Endothelial cell of umbilical vein (primary cell): ENCODE measurements around the gene NAGLU. TPM values are rescaled to one million over a fixed set of nuclear protein-coding genes. Genes with fewer than 3 reads are reported as not detected.

ENCODE experiments used
- BruUV-seq: library from RNA; stranded (reverse); fragments of 400-500 nt; replicated peaks from 2 replicates; lab custom pipeline; 2021; lab: Mats Ljungman, UMichigan
- CTCF ChIA-PET: fragments of 300-600, 350-600 bp; sonication (Branson Sonifier 250); formaldehyde crosslinking; loops from one replicate; lab custom pipeline; 2021; ENCODE audit warnings: antibody characterized with exemption, inconsistent platforms; lab: Charles Lee
- POLR2A ChIA-PET: fragments of 300-600, 350-600 bp; sonication (Branson Sonifier 250); formaldehyde crosslinking; loops from one replicate; lab custom pipeline; 2021; ENCODE audit warnings: antibody characterized with exemption, inconsistent platforms; lab: Charles Lee
- DNase-seq: peaks from one replicate; pipeline ENCODE4 v3.0.0-alpha.2; 2011; ENCODE audit warnings: low read depth, low spot score
- FAIRE-seq: peaks from 2 replicates; lab custom pipeline; 2011; peaks lifted over from hg19 to GRCh38; lab: Jason Lieb, UNC
- H2AFZ ChIP-seq: 2 replicates; pipeline ENCODE4 v1.6.0; 2012; ENCODE audit warnings: low read depth, low read length, control low read depth, inconsistent platforms
- H3K27ac ChIP-seq: 2 replicates; pipeline ENCODE4 v1.5.1; 2011; ENCODE audit warnings: low read depth, mild to moderate bottlenecking, control low read depth, low read length, moderate library complexity; ENCODE audit not compliant: insufficient read depth
- H3K27me3 ChIP-seq, 2 experiments: 2 replicates each; pipeline versions ENCODE4 v1.6.0 to v1.6.1; 2011; ENCODE audit warnings: low read length in 2 of 2, mixed read lengths in 1 of 2; ENCODE audit not compliant: control insufficient read depth in 2 of 2, insufficient read depth in 2 of 2
- H3K36me3 ChIP-seq, 2 experiments: 2 replicates in 1 of 2; 3 replicates in 1 of 2; pipeline ENCODE4 v1.5.1; 2011; ENCODE audit warnings: low read length in 2 of 2, mild to moderate bottlenecking in 1 of 2, moderate library complexity in 1 of 2; ENCODE audit not compliant: control insufficient read depth in 2 of 2, insufficient read depth in 2 of 2; ENCODE audit errors: extremely low read depth in 1 of 2
- H3K4me1 ChIP-seq: 3 replicates; pipeline ENCODE4 v1.5.1; 2011; ENCODE audit warnings: mild to moderate bottlenecking, low read length; ENCODE audit not compliant: control insufficient read depth, insufficient read depth; ENCODE audit errors: extremely low read depth
- H3K4me2 ChIP-seq: 2 replicates; pipeline ENCODE4 v1.6.1; 2011; ENCODE audit warnings: low read length, control low read depth, mixed read lengths; ENCODE audit not compliant: insufficient read depth
- H3K4me3 ChIP-seq, 3 experiments: fragments of 200-600 bp in 1 of 3; sonication (generic), shearing (Covaris generic) in 1 of 3; replicated peaks in 1 of 3; 2 replicates each; pipeline ENCODE4 v1.5.1; 2011 to 2016; ENCODE audit warnings: control low read depth in 3 of 3, low read length in 3 of 3, mild to moderate bottlenecking in 2 of 3, inconsistent platforms in 1 of 3, low read depth in 1 of 3, moderate library complexity in 1 of 3; ENCODE audit not compliant: insufficient read depth in 1 of 3
- H3K79me2 ChIP-seq: 2 replicates; pipeline ENCODE4 v1.6.0; 2012; ENCODE audit warnings: low read length, inconsistent platforms; ENCODE audit not compliant: control insufficient read depth, insufficient read depth
- H3K9ac ChIP-seq: replicated peaks from 2 replicates; pipeline ENCODE3; 2011; ENCODE audit warnings: low read length, control low read depth; ENCODE audit not compliant: insufficient read depth; ENCODE audit errors: extremely low read depth
- H3K9me1 ChIP-seq: replicated peaks from 3 replicates; pipeline ENCODE4 v1.6.0; 2011; ENCODE audit warnings: mild to moderate bottlenecking, low read length; ENCODE audit not compliant: control insufficient read depth, insufficient read depth; ENCODE audit errors: extremely low read depth
- H3K9me3 ChIP-seq: replicated peaks from 2 replicates; pipeline ENCODE4 v1.5.1; 2012; ENCODE audit warnings: low read length, inconsistent platforms; ENCODE audit not compliant: control insufficient read depth, insufficient read depth
- H4K20me1 ChIP-seq: replicated peaks from 2 replicates; pipeline ENCODE3; 2011; ENCODE audit warnings: mild to moderate bottlenecking, low read length; ENCODE audit not compliant: control insufficient read depth, insufficient read depth; ENCODE audit errors: extremely low read depth
- CTCF ChIP-seq, 2 donors: IDR thresholded peaks; 1 replicate in 1 of 2; 2 replicates in 1 of 2; pipeline ENCODE4 v1.5.1; 2011; ENCODE audit warnings: low read length in 2 of 2, mild to moderate bottlenecking in 2 of 2, moderate library complexity in 2 of 2, control low read depth in 1 of 2, inconsistent platforms in 1 of 2, low read depth in 1 of 2; ENCODE audit not compliant: insufficient read depth in 1 of 2; ENCODE audit errors: extremely low read depth in 1 of 2
- EZH2 ChIP-seq: IDR thresholded peaks from 2 replicates; pipeline ENCODE4 v1.6.1; 2012; ENCODE audit warnings: borderline replicate concordance, low read depth, mild to moderate bottlenecking, moderate library complexity, low read length, inconsistent platforms; ENCODE audit not compliant: severe bottlenecking
- FOS ChIP-seq: IDR thresholded peaks from 2 replicates; pipeline ENCODE4 v1.6.1; 2011; ENCODE audit warnings: mild to moderate bottlenecking, low read length, moderate library complexity, borderline replicate concordance; ENCODE audit not compliant: insufficient read depth
- JUN ChIP-seq: IDR thresholded peaks from 2 replicates; pipeline ENCODE4 v1.6.1; 2011; ENCODE audit warnings: borderline replicate concordance, low read depth; ENCODE audit not compliant: insufficient read length, insufficient read depth
- POLR2AphosphoS5 ChIP-seq: IDR thresholded peaks from 2 replicates; pipeline ENCODE4 v1.6.1; 2012; ENCODE audit warnings: low read depth, mild to moderate bottlenecking, control low read depth, low read length, moderate library complexity; ENCODE audit not compliant: insufficient read depth
- dilution Hi-C: fragments of 300-500 bp; cut with MboI; formaldehyde crosslinking; loops from one replicate; pipeline ENCODE4 v1.15.0; 2019; ENCODE audit warnings: low sequenced_read_pairs; ENCODE audit not compliant: extremely low pct_ligation_motif_present
- intact Hi-C: fragments of 100-400 bp; cut with micrococcal nuclease; formaldehyde crosslinking; loops from one replicate; pipeline ENCODE4 v1.10.0; 2022
- polyA plus RNA-seq, 4 experiments: library from polyadenylated mRNA; depleted of rRNA in 3 of 4; stranded (reverse) in 3 of 4; unstranded in 1 of 4; fragments of >200 nt; gene quantifications; 2 replicates each; pipeline versions ENCODE4 v1.2.1 to v1.2.3, GENCODE V29; 2011 to 2012; ENCODE audit warnings: missing spikeins in 1 of 4
- total RNA-seq: library from RNA; stranded (reverse); gene quantifications from 2 replicates; pipeline ENCODE4 v1.2.3, GENCODE V29; 2021

The NAGLU gene
- total and polyA plus RNA-seq, 2 donors (not counting 3 experiments of a cell fraction or from before 2014, with no cell fraction given): 50.2 to 54.2 TPM

- Histone ChIP-seq H3K4me1 (peaks cover 16% of the 10 kb centered on the region), H4K20me1 (no peaks in the 10 kb centered on the region), H3K9ac (no peak overlapping the region), H3K79me2 (peaks cover 4% of the 10 kb centered on the region), H3K4me3 (no peak overlapping the region), H3K36me3 (peaks cover 2 to 10% of the 10 kb centered on the region in 2 experiments), H3K9me3 (no peaks in the 10 kb centered on the region), H3K27ac (peak overlapping the region; percentile 20), H3K9me1 (no peaks in the 10 kb centered on the region), H3K4me2 (no peak overlapping the region), H3K27me3 (no peaks in the 10 kb centered on the region), H2AFZ (no peak overlapping the region)
- FAIRE-seq (no peak), DNase-seq (no peak)
- dilution Hi-C loops: no loop called here
- TF ChIP-seq JUN: no peak
- TF ChIP-seq POLR2AphosphoS5: peak; percentile 12
- intact Hi-C loops: no loop called here
- BruUV-seq: no TSS peak
- POLR2A ChIA-PET: interaction anchor here (0.6 kb wide), 1 partner anchor 207 kb away, joined by 5 read pairs; no protein-coding TSS in a partner anchor
- CTCF ChIA-PET: interaction anchor here (0.7 to 1.2 kb wide), 2 partner anchors 24 to 102 kb away, joined by 3 read pairs; no protein-coding TSS in a partner anchor
Measured at GRCh38 chr17:42541041-42541833, 5.2 kb downstream of the NAGLU start.

DNA sequence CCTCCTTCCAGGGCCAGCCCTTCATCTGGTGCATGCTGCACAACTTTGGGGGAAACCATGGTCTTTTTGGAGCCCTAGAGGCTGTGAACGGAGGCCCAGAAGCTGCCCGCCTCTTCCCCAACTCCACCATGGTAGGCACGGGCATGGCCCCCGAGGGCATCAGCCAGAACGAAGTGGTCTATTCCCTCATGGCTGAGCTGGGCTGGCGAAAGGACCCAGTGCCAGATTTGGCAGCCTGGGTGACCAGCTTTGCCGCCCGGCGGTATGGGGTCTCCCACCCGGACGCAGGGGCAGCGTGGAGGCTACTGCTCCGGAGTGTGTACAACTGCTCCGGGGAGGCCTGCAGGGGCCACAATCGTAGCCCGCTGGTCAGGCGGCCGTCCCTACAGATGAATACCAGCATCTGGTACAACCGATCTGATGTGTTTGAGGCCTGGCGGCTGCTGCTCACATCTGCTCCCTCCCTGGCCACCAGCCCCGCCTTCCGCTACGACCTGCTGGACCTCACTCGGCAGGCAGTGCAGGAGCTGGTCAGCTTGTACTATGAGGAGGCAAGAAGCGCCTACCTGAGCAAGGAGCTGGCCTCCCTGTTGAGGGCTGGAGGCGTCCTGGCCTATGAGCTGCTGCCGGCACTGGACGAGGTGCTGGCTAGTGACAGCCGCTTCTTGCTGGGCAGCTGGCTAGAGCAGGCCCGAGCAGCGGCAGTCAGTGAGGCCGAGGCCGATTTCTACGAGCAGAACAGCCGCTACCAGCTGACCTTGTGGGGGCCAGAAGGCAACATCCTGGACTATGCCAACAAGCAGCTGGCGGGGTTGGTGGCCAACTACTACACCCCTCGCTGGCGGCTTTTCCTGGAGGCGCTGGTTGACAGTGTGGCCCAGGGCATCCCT is 7.4 kb downstream of the NAGLU start:
- Histone ChIP-seq H3K4me2 (no peak overlapping the region), H2AFZ (no peak overlapping the region), H3K9me1 (no peaks in the 10 kb centered on the region), H3K79me2 (no peaks in the 10 kb centered on the region), H3K4me1 (peaks cover 9% of the 10 kb centered on the region), H3K36me3 (peaks cover 2 to 10% of the 10 kb centered on the region in 2 experiments), H3K27me3 (no peaks in the 10 kb centered on the region), H3K27ac (no peak overlapping the region), H3K4me3 (no peak overlapping the region), H3K9ac (no peak overlapping the region), H3K9me3 (no peaks in the 10 kb centered on the region), H4K20me1 (no peaks in the 10 kb centered on the region)
- intact Hi-C loops (no loop called here), dilution Hi-C loops (no loop called here)
- no peak for DNase-seq
- CTCF ChIA-PET: no interaction called here
- BruUV-seq: no TSS peak
- TF ChIP-seq EZH2 (no peak), CTCF (IDR thresholded peaks at IDR 0.05; ENCODE audit: extremely low read depth in 1 of 2, insufficient read depth in 1 of 2, low read depth in 1 of 2, low read length in 2 of 2) (no peak), FOS (no peak)
- POLR2A ChIA-PET: no interaction called here
- no peak for FAIRE-seq
